Progenitor cell of endocrine pancreas (in vitro differentiated cells): ENCODE data around the gene PSMB7. TPM values are rescaled to one million over a fixed set of nuclear protein-coding genes. Genes with fewer than 3 reads are reported as not detected.
A peak's percentile ranks its signal among the peaks of the same experiment; 100 is the strongest.

Experiments used
- DNase-seq: peaks from one replicate; pipeline ENCODE4 v3.0.0; 2021; ENCODE audit warnings: low spot score; ENCODE audit not compliant: unreplicated experiment
- H3K27ac Mint-ChIP-seq: 2 replicates; pipeline ENCODE4 v1.8.0; 2021; ENCODE audit warnings: mild to moderate bottlenecking, moderate library complexity, mixed read lengths
- H3K27me3 Mint-ChIP-seq: 2 replicates; pipeline ENCODE4 v1.8.0; 2021; ENCODE audit warnings: mixed read lengths
- H3K36me3 Mint-ChIP-seq: 2 replicates; pipeline ENCODE4 v1.8.0; 2022; ENCODE audit warnings: mixed read lengths; ENCODE audit not compliant: insufficient read depth
- H3K4me1 Mint-ChIP-seq: 2 replicates; pipeline ENCODE4 v1.8.0; 2021; ENCODE audit warnings: low read depth, mixed read lengths
- H3K4me3 Mint-ChIP-seq: 2 replicates; pipeline ENCODE4 v1.8.0; 2021; ENCODE audit warnings: low read depth, mild to moderate bottlenecking, moderate library complexity, mixed read lengths
- H3K9me3 Mint-ChIP-seq: 2 replicates; pipeline ENCODE4 v1.8.0; 2021; ENCODE audit warnings: low read depth, mixed read lengths
- total RNA-seq: library from RNA; stranded (reverse); gene quantifications from 2 replicates; pipeline ENCODE4 v1.2.1, GENCODE V29; 2021
- TF ChIP-seq, protein P1 (sequence below): fragments of 200-600 bp; sonication (generic); IDR thresholded peaks from one replicate; pipeline ENCODE4 v1.5.0; 2021; ENCODE audit warnings: antibody characterized with exemption, mild to moderate bottlenecking; ENCODE audit not compliant: unreplicated experiment

PSMB7 gene
- total RNA-seq, 1 donor from 2014 or later: 144 TPM

DNA sequence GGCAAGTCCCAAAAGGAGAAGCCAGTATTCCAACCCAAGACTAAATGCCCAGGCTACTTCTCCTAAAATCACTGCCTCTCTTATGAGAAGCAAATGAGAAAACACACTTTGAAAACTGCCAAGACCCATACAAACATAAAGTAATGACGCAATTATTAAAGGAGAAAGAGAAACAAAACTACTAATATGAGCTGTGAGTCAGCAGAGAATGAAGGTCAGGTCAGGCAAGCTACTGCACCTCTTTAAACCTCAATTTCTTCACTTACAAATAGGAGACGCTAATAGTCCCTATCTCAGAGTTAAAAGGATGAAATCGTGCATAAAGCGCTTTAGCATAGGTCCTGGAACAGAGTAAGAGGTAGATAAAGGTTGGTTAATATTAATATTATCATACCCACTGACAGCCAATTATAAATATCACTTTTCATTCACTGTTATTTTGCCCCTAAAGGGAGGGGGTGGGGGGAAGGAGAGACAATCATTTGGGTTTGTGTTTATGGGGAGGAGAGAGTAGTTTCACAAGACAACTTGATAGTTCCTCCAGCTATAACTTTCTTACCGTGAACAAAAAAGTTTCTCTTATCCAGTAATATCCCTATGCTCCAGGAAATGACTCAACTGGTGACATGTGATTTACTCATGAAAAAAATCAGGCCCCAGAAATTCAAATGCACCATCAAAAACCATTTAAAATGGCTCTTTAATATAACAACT, 3.6 kb downstream of the PSMB7 start:
- Mint-ChIP-seq H3K27me3 (no peaks in the 10 kb centered on the region), H3K4me3 (no peak overlapping the region), H3K36me3 (peaks cover 21% of the 10 kb centered on the region), H3K4me1 (peaks cover 9% of the 10 kb centered on the region), H3K9me3 (peaks cover 4% of the 10 kb centered on the region), H3K27ac (no peak overlapping the region)
- TF ChIP-seq, protein P1, sequence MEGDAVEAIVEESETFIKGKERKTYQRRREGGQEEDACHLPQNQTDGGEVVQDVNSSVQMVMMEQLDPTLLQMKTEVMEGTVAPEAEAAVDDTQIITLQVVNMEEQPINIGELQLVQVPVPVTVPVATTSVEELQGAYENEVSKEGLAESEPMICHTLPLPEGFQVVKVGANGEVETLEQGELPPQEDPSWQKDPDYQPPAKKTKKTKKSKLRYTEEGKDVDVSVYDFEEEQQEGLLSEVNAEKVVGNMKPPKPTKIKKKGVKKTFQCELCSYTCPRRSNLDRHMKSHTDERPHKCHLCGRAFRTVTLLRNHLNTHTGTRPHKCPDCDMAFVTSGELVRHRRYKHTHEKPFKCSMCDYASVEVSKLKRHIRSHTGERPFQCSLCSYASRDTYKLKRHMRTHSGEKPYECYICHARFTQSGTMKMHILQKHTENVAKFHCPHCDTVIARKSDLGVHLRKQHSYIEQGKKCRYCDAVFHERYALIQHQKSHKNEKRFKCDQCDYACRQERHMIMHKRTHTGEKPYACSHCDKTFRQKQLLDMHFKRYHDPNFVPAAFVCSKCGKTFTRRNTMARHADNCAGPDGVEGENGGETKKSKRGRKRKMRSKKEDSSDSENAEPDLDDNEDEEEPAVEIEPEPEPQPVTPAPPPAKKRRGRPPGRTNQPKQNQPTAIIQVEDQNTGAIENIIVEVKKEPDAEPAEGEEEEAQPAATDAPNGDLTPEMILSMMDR: no peak
- no peak for DNase-seq

DNA sequence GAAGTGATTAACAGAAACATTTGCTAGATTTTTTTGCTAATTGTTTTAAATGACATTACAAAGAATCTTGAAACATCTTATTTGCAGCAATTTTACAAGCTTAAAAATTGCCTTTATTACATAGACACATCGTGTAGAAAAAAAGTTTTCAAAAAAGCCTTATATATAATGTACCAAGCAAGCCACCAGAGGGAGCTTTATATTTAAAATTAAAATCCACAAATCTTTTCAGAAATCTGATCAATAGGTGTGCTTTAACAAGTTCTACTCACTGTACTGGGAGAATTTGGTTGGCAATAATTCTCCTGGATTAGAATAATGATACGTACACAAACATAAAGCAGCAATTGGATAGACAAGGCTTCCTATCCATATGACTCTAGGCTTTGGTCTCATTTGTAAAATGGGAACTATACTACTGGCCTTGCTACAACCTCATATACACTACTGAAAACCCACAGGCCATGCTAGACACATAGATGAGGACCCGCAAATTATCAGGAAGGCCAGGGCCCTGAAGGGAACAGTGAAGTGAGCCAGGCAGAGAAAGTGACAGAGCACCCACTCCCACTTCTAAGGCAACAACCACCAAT, 4.8 kb downstream of the PSMB7 start:
- H3K27me3 Mint-ChIP-seq: no peaks in the 10 kb centered on the region
- H3K4me3 Mint-ChIP-seq: no peak overlapping the region
- TF ChIP-seq, protein P1: peak; percentile 54
- peaks cover 21% of the 10 kb centered on the region for H3K36me3 Mint-ChIP-seq
- H3K4me1 Mint-ChIP-seq: peaks cover 9% of the 10 kb centered on the region
- no peak for DNase-seq
- peaks cover 1% of the 10 kb centered on the region for H3K9me3 Mint-ChIP-seq
- H3K27ac Mint-ChIP-seq: no peak overlapping the region

GRCh38 chr9:124409410-124409809, 5.8 kb downstream of the PSMB7 start:
- Mint-ChIP-seq H3K9me3 (no peaks in the 10 kb centered on the region), H3K36me3 (peaks cover 24% of the 10 kb centered on the region), H3K27ac (no peak overlapping the region), H3K4me1 (peaks cover 4% of the 10 kb centered on the region), H3K4me3 (no peak overlapping the region), H3K27me3 (no peaks in the 10 kb centered on the region)
- no peak for DNase-seq
- TF ChIP-seq, protein P1: no peak

GRCh38 chr9:124403246-124403645, 12.0 kb downstream of the PSMB7 start:
- Mint-ChIP-seq H3K4me1 (no peaks in the 10 kb centered on the region), H3K27ac (no peak overlapping the region), H3K36me3 (peaks cover 24% of the 10 kb centered on the region), H3K9me3 (no peaks in the 10 kb centered on the region), H3K27me3 (no peaks in the 10 kb centered on the region), H3K4me3 (no peak overlapping the region)
- DNase-seq: no peak
- TF ChIP-seq, protein P1: no peak

GRCh38 chr9:124399968-124400940, 15.0 kb downstream of the PSMB7 start:
- Mint-ChIP-seq H3K27me3 (no peaks in the 10 kb centered on the region), H3K9me3 (no peaks in the 10 kb centered on the region), H3K27ac (no peak overlapping the region), H3K4me3 (no peak overlapping the region), H3K4me1 (no peaks in the 10 kb centered on the region), H3K36me3 (peaks cover 22% of the 10 kb centered on the region)
- TF ChIP-seq, protein P1: no peak
- no peak for DNase-seq
